Liver (tissue), 9 donors: ENCODE data around the gene LCN2. TPM values are rescaled to one million over a fixed set of nuclear protein-coding genes. Genes with fewer than 3 reads are reported as not detected.

ENCODE experiments used
- DNase-seq: peaks from one replicate; pipeline ENCODE4 v3.0.0-alpha.2; 2017; ENCODE audit warnings: low spot score
- H3K27ac ChIP-seq, 2 donors: one replicate each; pipeline ENCODE4 v1.7.0; 2013; ENCODE audit warnings: inconsistent platforms in 2 of 2, low read length in 2 of 2, control low read depth in 1 of 2, low read depth in 1 of 2, mild to moderate bottlenecking in 1 of 2
- H3K27me3 ChIP-seq, 4 donors: one replicate each; pipeline versions ENCODE4 v1.6.1 to v1.7.0; 2013; ENCODE audit warnings: low read length in 3 of 4, inconsistent platforms in 1 of 4, mild to moderate bottlenecking in 1 of 4, moderate library complexity in 1 of 4; ENCODE audit not compliant: control insufficient read depth in 4 of 4, insufficient read depth in 4 of 4
- H3K36me3 ChIP-seq, 4 donors: one replicate each; pipeline versions ENCODE4 v1.6.1 to v1.7.0; 2013; ENCODE audit warnings: low read length in 3 of 4, mild to moderate bottlenecking in 3 of 4, low read depth in 1 of 4, moderate library complexity in 1 of 4; ENCODE audit not compliant: control insufficient read depth in 4 of 4, insufficient read depth in 3 of 4
- H3K4me1 ChIP-seq, 4 donors: one replicate each; pipeline versions ENCODE4 v1.6.1 to v1.7.0; 2013; ENCODE audit warnings: low read length in 3 of 4, mild to moderate bottlenecking in 3 of 4, moderate library complexity in 1 of 4; ENCODE audit not compliant: control insufficient read depth in 4 of 4, insufficient read depth in 4 of 4
- H3K4me3 ChIP-seq, 3 donors: one replicate each; pipeline versions ENCODE4 v1.6.1 to v1.7.0; 2013; ENCODE audit warnings: low read length in 3 of 3, control low read depth in 1 of 3, low read depth in 1 of 3, mild to moderate bottlenecking in 1 of 3
- H3K9ac ChIP-seq, 2 donors: one replicate each; pipeline ENCODE4 v1.7.0; 2013; ENCODE audit warnings: low read length in 2 of 2, mild to moderate bottlenecking in 2 of 2, moderate library complexity in 2 of 2, control low read depth in 1 of 2, low read depth in 1 of 2
- H3K9me3 ChIP-seq, 4 donors: one replicate each; pipeline versions ENCODE4 v1.6.1 to v1.7.0; 2013; ENCODE audit warnings: low read length in 3 of 4; ENCODE audit not compliant: control insufficient read depth in 4 of 4
- EGR1 ChIP-seq, 2 donors: IDR thresholded peaks; 2 replicates each; pipeline ENCODE4 v1.6.1; 2016 to 2018; ENCODE audit warnings: antibody characterized with exemption in 2 of 2, low read depth in 2 of 2
- FOXA1 ChIP-seq: IDR thresholded peaks from 2 replicates; pipeline ENCODE4 v1.6.1; 2016; ENCODE audit warnings: antibody characterized with exemption
- GABPA ChIP-seq, 2 donors: IDR thresholded peaks in 1 of 2; conservative IDR thresholded peaks in 1 of 2; 2 replicates each; pipeline ENCODE4 v1.6.1; 2016; ENCODE audit warnings: antibody characterized with exemption in 2 of 2, mild to moderate bottlenecking in 1 of 2, moderate library complexity in 1 of 2
- HNF4A ChIP-seq, 2 donors: conservative IDR thresholded peaks; 2 replicates each; pipeline ENCODE4 v1.6.1; 2016; ENCODE audit warnings: antibody characterized with exemption in 2 of 2, mild to moderate bottlenecking in 2 of 2
- HNF4G ChIP-seq: IDR thresholded peaks from 2 replicates; pipeline ENCODE4 v1.6.1; 2016; ENCODE audit warnings: antibody characterized with exemption
- JUND ChIP-seq, 2 donors: IDR thresholded peaks; 2 replicates each; pipeline ENCODE4 v1.6.1; 2016; ENCODE audit warnings: antibody characterized with exemption in 2 of 2
- NR2F2 ChIP-seq: IDR thresholded peaks from 2 replicates; pipeline ENCODE4 v1.6.1; 2016; ENCODE audit warnings: antibody characterized with exemption
- RAD21 ChIP-seq, 2 donors: IDR thresholded peaks; 2 replicates each; pipeline ENCODE4 v1.6.1; 2016; ENCODE audit warnings: antibody characterized with exemption in 2 of 2, mild to moderate bottlenecking in 2 of 2
- RXRA ChIP-seq, 2 donors: IDR thresholded peaks; 2 replicates each; pipeline ENCODE4 v1.6.1; 2017 to 2018; ENCODE audit warnings: antibody characterized with exemption in 2 of 2, mild to moderate bottlenecking in 1 of 2
- SP1 ChIP-seq: IDR thresholded peaks from 2 replicates; pipeline ENCODE4 v1.6.1; 2018; ENCODE audit warnings: antibody characterized with exemption, mild to moderate bottlenecking
- YY1 ChIP-seq: IDR thresholded peaks from 2 replicates; pipeline ENCODE4 v1.6.1; 2016; ENCODE audit warnings: antibody characterized with exemption, mild to moderate bottlenecking
- WGBS: extraction: QIAGEN DNeasy Blood & Tissue Kit; methylation state at CpG from one replicate; pipeline ENCODE4 v1.1.7; 2013; 5-methylcytosine and 5-hydroxymethylcytosine counted together
- polyA plus RNA-seq, 2 donors: library from polyadenylated mRNA; stranded (reverse) in 1 of 2; unstranded in 1 of 2; fragments of 200-250 nt in 1 of 2; fragments of >200 nt in 1 of 2; fragmentation: Nextera tagmentation in 1 of 2; extraction: Ambion mirVana in 1 of 2; gene quantifications; one replicate each; pipeline versions ENCODE4 v1.2.1 to v1.2.3, GENCODE V29; 2013 to 2015
- total RNA-seq, 2 donors: library from RNA; depleted of rRNA; stranded (reverse); fragments of >200 nt; gene quantifications; one replicate each; pipeline ENCODE4 v1.2.3, GENCODE V29; 2014
- TF ChIP-seq, protein P1 (sequence below): fragments of 150-350 bp; IDR thresholded peaks from 2 replicates; pipeline ENCODE4 v1.5.1; 2017; ENCODE audit warnings: improper control_type of control experiment, low read depth, low read length; ENCODE audit not compliant: missing input control
- TF ChIP-seq, protein P2 (sequence below): IDR thresholded peaks from 2 replicates; pipeline ENCODE4 v1.6.1; 2016; ENCODE audit warnings: antibody characterized with exemption
- TF ChIP-seq, protein P3 (sequence below): IDR thresholded peaks from 2 replicates; pipeline ENCODE4 v1.6.1; 2016; ENCODE audit warnings: antibody characterized with exemption
- TF ChIP-seq, protein P4 (sequence below): IDR thresholded peaks from 2 replicates; pipeline ENCODE4 v1.6.1; 2016; ENCODE audit warnings: antibody characterized with exemption, mild to moderate bottlenecking
- TF ChIP-seq, protein P5 (sequence below): IDR thresholded peaks from 2 replicates; pipeline ENCODE4 v1.6.1; 2016; ENCODE audit warnings: antibody characterized with exemption
- donor health status: healthy.
- donor health status: healthy.
- donor health status: healthy.
- donor health status: healthy.
- donor health status: healthy.

The LCN2 gene
- total and polyA plus RNA-seq, 4 donors: 7.0 to 64.5 (median 10.4) TPM

DNA sequence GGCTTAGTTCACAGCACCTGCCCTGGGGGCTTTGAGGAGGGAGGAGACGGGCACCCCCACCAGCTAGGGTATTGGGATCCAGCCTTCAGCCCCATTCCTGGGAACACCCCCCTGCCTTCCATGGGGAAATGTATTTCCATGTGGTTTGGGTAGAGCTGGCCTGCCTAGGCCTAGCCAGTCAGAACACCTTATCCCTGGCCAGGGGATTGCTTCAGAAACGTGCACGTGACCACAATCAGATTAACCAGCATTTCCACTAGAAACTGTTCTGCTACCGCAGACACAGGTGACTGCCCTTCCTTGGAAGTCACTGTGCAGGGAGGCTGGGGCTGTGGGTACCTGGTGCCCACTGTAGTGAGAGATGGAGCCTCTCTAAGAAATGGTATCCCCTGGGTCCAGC, 24.8 kb downstream of the LCN2 start (continued):
- TF ChIP-seq, protein P1, sequence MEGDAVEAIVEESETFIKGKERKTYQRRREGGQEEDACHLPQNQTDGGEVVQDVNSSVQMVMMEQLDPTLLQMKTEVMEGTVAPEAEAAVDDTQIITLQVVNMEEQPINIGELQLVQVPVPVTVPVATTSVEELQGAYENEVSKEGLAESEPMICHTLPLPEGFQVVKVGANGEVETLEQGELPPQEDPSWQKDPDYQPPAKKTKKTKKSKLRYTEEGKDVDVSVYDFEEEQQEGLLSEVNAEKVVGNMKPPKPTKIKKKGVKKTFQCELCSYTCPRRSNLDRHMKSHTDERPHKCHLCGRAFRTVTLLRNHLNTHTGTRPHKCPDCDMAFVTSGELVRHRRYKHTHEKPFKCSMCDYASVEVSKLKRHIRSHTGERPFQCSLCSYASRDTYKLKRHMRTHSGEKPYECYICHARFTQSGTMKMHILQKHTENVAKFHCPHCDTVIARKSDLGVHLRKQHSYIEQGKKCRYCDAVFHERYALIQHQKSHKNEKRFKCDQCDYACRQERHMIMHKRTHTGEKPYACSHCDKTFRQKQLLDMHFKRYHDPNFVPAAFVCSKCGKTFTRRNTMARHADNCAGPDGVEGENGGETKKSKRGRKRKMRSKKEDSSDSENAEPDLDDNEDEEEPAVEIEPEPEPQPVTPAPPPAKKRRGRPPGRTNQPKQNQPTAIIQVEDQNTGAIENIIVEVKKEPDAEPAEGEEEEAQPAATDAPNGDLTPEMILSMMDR: no peak
- TF ChIP-seq SP1: no peak
- TF ChIP-seq, protein P2, sequence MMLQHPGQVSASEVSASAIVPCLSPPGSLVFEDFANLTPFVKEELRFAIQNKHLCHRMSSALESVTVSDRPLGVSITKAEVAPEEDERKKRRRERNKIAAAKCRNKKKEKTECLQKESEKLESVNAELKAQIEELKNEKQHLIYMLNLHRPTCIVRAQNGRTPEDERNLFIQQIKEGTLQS: no peak
- no peak for TF ChIP-seq JUND (IDR thresholded peaks at IDR 0.05)
- TF ChIP-seq RXRA (IDR thresholded peaks at IDR 0.05): no peak

DNA sequence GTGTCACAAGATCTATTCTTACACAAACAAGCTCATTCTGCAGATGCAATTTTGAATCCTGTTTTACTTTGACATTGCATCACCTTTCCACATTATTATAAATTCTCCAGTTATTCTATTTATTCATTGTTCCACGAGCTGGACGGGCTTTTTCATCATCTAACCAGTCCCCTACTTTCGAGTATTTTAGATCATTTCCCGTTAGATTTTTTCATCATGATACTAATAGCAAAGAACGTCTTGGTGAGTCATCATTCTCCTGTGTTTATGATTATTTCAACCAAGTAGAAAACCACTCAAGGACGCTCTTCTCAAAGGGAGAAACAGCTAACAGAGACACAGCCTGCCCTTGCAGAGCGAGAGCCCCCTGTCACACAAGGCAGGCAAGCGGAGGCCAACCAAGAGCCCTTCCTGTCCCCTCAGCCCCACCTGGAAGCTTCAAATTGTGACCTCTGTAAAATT, 25.9 kb downstream of the LCN2 start:
- no peak overlapping the region for H3K9ac ChIP-seq
- TF ChIP-seq NR2F2 (no peak), YY1 (no peak), GABPA (IDR thresholded peaks at IDR 0.05 in 1 of 2, conservative IDR thresholded peaks at IDR 0.05 in 1 of 2) (no peak), SP1 (no peak), JUND (IDR thresholded peaks at IDR 0.05) (no peak), HNF4A (conservative IDR thresholded peaks at IDR 0.05) (no peak), EGR1 (IDR thresholded peaks at IDR 0.05; ENCODE audit: low read depth in 2 of 2) (no peak), HNF4G (no peak), FOXA1 (no peak), RAD21 (IDR thresholded peaks at IDR 0.05) (no peak)
- TF ChIP-seq, protein P3, sequence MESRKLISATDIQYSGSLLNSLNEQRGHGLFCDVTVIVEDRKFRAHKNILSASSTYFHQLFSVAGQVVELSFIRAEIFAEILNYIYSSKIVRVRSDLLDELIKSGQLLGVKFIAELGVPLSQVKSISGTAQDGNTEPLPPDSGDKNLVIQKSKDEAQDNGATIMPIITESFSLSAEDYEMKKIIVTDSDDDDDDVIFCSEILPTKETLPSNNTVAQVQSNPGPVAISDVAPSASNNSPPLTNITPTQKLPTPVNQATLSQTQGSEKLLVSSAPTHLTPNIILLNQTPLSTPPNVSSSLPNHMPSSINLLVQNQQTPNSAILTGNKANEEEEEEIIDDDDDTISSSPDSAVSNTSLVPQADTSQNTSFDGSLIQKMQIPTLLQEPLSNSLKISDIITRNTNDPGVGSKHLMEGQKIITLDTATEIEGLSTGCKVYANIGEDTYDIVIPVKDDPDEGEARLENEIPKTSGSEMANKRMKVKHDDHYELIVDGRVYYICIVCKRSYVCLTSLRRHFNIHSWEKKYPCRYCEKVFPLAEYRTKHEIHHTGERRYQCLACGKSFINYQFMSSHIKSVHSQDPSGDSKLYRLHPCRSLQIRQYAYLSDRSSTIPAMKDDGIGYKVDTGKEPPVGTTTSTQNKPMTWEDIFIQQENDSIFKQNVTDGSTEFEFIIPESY: no peak
- TF ChIP-seq, protein P4, sequence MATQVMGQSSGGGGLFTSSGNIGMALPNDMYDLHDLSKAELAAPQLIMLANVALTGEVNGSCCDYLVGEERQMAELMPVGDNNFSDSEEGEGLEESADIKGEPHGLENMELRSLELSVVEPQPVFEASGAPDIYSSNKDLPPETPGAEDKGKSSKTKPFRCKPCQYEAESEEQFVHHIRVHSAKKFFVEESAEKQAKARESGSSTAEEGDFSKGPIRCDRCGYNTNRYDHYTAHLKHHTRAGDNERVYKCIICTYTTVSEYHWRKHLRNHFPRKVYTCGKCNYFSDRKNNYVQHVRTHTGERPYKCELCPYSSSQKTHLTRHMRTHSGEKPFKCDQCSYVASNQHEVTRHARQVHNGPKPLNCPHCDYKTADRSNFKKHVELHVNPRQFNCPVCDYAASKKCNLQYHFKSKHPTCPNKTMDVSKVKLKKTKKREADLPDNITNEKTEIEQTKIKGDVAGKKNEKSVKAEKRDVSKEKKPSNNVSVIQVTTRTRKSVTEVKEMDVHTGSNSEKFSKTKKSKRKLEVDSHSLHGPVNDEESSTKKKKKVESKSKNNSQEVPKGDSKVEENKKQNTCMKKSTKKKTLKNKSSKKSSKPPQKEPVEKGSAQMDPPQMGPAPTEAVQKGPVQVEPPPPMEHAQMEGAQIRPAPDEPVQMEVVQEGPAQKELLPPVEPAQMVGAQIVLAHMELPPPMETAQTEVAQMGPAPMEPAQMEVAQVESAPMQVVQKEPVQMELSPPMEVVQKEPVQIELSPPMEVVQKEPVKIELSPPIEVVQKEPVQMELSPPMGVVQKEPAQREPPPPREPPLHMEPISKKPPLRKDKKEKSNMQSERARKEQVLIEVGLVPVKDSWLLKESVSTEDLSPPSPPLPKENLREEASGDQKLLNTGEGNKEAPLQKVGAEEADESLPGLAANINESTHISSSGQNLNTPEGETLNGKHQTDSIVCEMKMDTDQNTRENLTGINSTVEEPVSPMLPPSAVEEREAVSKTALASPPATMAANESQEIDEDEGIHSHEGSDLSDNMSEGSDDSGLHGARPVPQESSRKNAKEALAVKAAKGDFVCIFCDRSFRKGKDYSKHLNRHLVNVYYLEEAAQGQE: no peak
- TF ChIP-seq, protein P2: no peak
- TF ChIP-seq, protein P1: no peak
- TF ChIP-seq, protein P5, sequence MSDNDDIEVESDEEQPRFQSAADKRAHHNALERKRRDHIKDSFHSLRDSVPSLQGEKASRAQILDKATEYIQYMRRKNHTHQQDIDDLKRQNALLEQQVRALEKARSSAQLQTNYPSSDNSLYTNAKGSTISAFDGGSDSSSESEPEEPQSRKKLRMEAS: no peak
- H3K36me3 ChIP-seq: peaks cover 21 to 53% (median 38%) of the 10 kb centered on the region in 4 donors
- no peaks in the 10 kb centered on the region for H3K4me1 ChIP-seq
- no peak overlapping the region for H3K27ac ChIP-seq
- H3K9me3 ChIP-seq: no peaks in the 10 kb centered on the region
- no peak for DNase-seq
- 92% methylated on average over 8 of the region's 8 CpGs for WGBS
- H3K4me3 ChIP-seq: no peak overlapping the region
- H3K27me3 ChIP-seq: no peaks in the 10 kb centered on the region
